ENCODE results near the gene DDA1. TPM values are rescaled to one million over a fixed set of nuclear protein-coding genes. Genes with fewer than 3 reads are reported as not detected.
"Not testable (repeated sequence)": the region's sequence is repeated elsewhere in the genome, so short reads cannot be mapped to it uniquely, and the experiment has no call there.

The DDA1 gene
- total and polyA plus RNA-seq, 7 experiments from 2014 or later: 19.7 to 41.9 (median 37.2) TPM

- ATAC-seq: no peak
These were observed 15.8 kb upstream of the DDA1 start for GRCh38 chr19:17293605-17294004.

DNA sequence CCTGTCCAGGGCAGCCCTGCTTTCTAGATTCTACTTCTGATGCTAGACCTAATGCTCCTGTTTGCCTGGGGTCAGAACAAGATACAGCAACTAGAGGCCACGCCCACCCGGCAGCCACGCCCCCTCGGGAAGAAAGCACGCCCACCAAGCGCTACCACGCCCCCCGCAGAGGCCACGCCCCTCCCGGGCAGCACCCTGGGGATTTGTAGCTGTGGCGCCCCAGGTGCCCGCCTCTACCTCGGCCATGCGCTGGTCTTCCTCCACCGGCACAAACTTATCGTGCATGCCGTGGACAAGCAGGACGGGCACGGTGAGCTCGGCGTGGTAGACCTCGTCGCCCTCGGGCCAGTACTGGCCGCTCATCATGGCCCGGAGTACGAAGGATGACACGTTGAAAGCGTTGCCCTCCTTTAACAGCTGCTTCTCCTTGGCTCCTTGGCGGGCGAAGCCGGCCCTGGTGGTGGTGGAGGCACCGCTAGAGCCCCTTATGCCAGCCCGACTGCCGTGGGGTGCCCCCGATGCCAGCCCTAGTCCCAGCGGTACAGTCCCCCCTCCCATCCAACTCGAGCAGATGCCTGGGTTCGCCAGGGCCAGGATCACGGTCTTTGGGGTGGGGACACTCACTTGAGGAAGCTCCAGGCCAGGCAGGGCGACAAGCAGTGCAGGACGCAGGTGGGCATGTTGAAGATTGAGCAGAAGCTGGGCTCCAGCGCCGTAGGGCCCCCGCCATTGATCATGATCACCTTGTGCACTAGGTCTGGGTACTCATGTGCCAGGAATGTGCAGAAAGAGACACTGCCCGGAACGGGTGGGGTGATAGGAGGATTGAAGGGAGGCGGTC lies 15.1 kb upstream of the DDA1 start:
- peaks cover 0 to 7% (median 5%) of the 10 kb centered on the region in 7 donors for H3K4me1 Mint-ChIP-seq
- intact Hi-C loops (cut with micrococcal nuclease): no loop called here
- ChIA-PET CTCF (interaction anchor here (0.6 to 5.4 kb wide), 3 partner anchors 27 to 220 kb away, joined by 3 to 31 read pairs (median 3); partner anchors contain the start of gene BABAM1), POLR2A (no interaction called here)
- ATAC-seq: no peak
- Histone ChIP-seq H3K27me3 (ENCODE audit: control insufficient read depth in 2 of 2, insufficient read depth in 2 of 2, low read length in 2 of 2) (no peaks in the 10 kb centered on the region), H3K4me1 (ENCODE audit: control insufficient read depth in 2 of 2, insufficient read depth in 2 of 2, low read length in 2 of 2) (peaks cover 0 to 5% of the 10 kb centered on the region in 2 donors), H3K4me3 (ENCODE audit: low read length) (no peak overlapping the region), H3K36me3 (ENCODE audit: control insufficient read depth in 2 of 3, insufficient read depth in 3 of 3, low read length in 3 of 3) (peaks cover 0 to 14% (median 0%) of the 10 kb centered on the region in 3 experiments), H3K27ac (ENCODE audit: low read depth, low read length) (no peak overlapping the region), H3K9me3 (ENCODE audit: control insufficient read depth in 2 of 3, low read length in 3 of 3) (no peaks in the 10 kb centered on the region)
- H3K27ac Mint-ChIP-seq: no peak overlapping the region
- peaks cover 0 to 11% (median 0%) of the 10 kb centered on the region in 5 donors for H3K36me3 Mint-ChIP-seq
- no peak overlapping the region for H3K4me3 Mint-ChIP-seq
- DNase-seq: peak in 4 of 9 donors; percentile 27 to 76 (median 38)
- H3K27me3 Mint-ChIP-seq: peaks cover 0 to 5% (median 0%) of the 10 kb centered on the region in 5 donors
- peaks cover 0 to 5% (median 0%) of the 10 kb centered on the region in 11 donors for H3K9me3 Mint-ChIP-seq

More at GRCh38 chr19:17293605-17294004, 15.8 kb upstream of the DDA1 start:
- Histone ChIP-seq H3K27ac (ENCODE audit: low read depth, low read length) (no peak overlapping the region), H3K9me3 (ENCODE audit: control insufficient read depth in 2 of 3, low read length in 3 of 3) (no peaks in the 10 kb centered on the region), H3K36me3 (ENCODE audit: control insufficient read depth in 2 of 3, insufficient read depth in 3 of 3, low read length in 3 of 3) (peaks cover 0 to 11% (median 0%) of the 10 kb centered on the region in 3 experiments), H3K27me3 (ENCODE audit: control insufficient read depth in 2 of 2, insufficient read depth in 2 of 2, low read length in 2 of 2) (no peaks in the 10 kb centered on the region), H3K4me3 (ENCODE audit: low read length) (no peak overlapping the region), H3K4me1 (ENCODE audit: control insufficient read depth in 2 of 2, insufficient read depth in 2 of 2, low read length in 2 of 2) (peaks cover 0 to 5% of the 10 kb centered on the region in 2 donors)
- intact Hi-C loops (cut with micrococcal nuclease): loop anchor here in 1 of 2 donors (1.0 kb wide), 1 partner anchor 177 kb away; the partner anchor contains the start of gene SLC27A1
- ChIA-PET POLR2A (interaction anchor here (0.7 to 2.1 kb wide), 5 partner anchors 9 to 42 kb away, joined by 3 to 18 read pairs (median 6); partner anchors contain the start of genes ABHD8, ANO8 and MRPL34), CTCF (interaction anchor here (0.9 to 5.4 kb wide), 10 partner anchors 12 to 171 kb away, joined by 3 to 31 read pairs (median 4); partner anchors contain the start of genes BABAM1, DDA1, MRPL34 and USHBP1)
- Mint-ChIP-seq H3K4me3 (no peak overlapping the region), H3K27ac (no peak overlapping the region), H3K36me3 (peaks cover 0 to 8% (median 0%) of the 10 kb centered on the region in 5 donors), H3K27me3 (peaks cover 0 to 5% (median 0%) of the 10 kb centered on the region in 5 donors), H3K4me1 (peaks cover 0 to 7% (median 5%) of the 10 kb centered on the region in 7 donors), H3K9me3 (peaks cover 0 to 5% (median 0%) of the 10 kb centered on the region in 11 donors)
- DNase-seq: no peak

- H3K4me3 Mint-ChIP-seq; H3K9me3 ChIP-seq (ENCODE audit: control insufficient read depth in 2 of 3, low read length in 3 of 3); H3K27me3 Mint-ChIP-seq; H3K27me3 ChIP-seq (ENCODE audit: control insufficient read depth in 2 of 2, insufficient read depth in 2 of 2, low read length in 2 of 2); H3K9me3 Mint-ChIP-seq; POLR2A ChIA-PET; H3K27ac Mint-ChIP-seq; H3K4me3 ChIP-seq (ENCODE audit: low read length); ATAC-seq; intact Hi-C loops (cut with micrococcal nuclease); DNase-seq; H3K27ac ChIP-seq (ENCODE audit: low read depth, low read length); H3K4me1 ChIP-seq (ENCODE audit: control insufficient read depth in 2 of 2, insufficient read depth in 2 of 2, low read length in 2 of 2); H3K4me1 Mint-ChIP-seq: not testable (repeated sequence)
- H3K36me3 Mint-ChIP-seq: peaks cover 0 to 11% (median 0%) of the 10 kb centered on the region in 5 donors
- H3K36me3 ChIP-seq (ENCODE audit: control insufficient read depth in 2 of 3, insufficient read depth in 3 of 3, low read length in 3 of 3): peaks cover 0 to 14% (median 0%) of the 10 kb centered on the region in 3 experiments
- CTCF ChIA-PET: interaction anchor here (0.5 to 5.4 kb wide), 2 partner anchors 90 to 143 kb away, joined by 6 to 31 read pairs; no protein-coding TSS in a partner anchor
These were observed 13.8 kb upstream of the DDA1 start for GRCh38 chr19:17295551-17295950.

DNA sequence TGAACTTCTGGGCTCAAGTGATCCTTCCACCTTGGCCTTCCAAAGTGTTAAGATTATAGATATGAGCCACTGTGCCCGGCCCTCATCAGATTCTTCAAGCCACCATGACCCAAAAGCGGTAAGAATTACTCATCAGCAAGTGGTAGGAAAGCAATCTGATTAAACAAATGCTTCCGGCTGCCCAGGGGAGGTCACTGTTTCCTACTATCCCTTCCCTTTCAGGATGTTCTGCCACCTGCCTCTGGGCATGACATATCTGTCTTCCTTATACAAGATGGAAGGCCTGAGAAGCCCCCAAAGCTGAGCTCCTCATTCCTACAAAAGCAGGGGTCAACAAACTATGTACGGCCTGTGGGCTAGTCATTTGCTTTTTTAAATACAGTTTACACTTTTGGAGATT lies 13.1 kb upstream of the DDA1 start:
- H3K27ac ChIP-seq (ENCODE audit: low read depth, low read length): no peak overlapping the region
- intact Hi-C loops (cut with micrococcal nuclease): no loop called here
- peaks cover 0 to 5% of the 10 kb centered on the region in 2 donors for H3K4me1 ChIP-seq (ENCODE audit: control insufficient read depth in 2 of 2, insufficient read depth in 2 of 2, low read length in 2 of 2)
- H3K9me3 ChIP-seq (ENCODE audit: control insufficient read depth in 2 of 3, low read length in 3 of 3): no peaks in the 10 kb centered on the region
- DNase-seq (no peak), ATAC-seq (no peak)
- H3K27me3 ChIP-seq (ENCODE audit: control insufficient read depth in 2 of 2, insufficient read depth in 2 of 2, low read length in 2 of 2): no peaks in the 10 kb centered on the region
- CTCF ChIA-PET: interaction anchor here (0.5 to 5.4 kb wide), 3 partner anchors 90 to 228 kb away, joined by 3 to 31 read pairs (median 6); no protein-coding TSS in a partner anchor
- Mint-ChIP-seq H3K27me3 (no peaks in the 10 kb centered on the region), H3K27ac (no peak overlapping the region), H3K9me3 (peaks cover 0 to 5% (median 0%) of the 10 kb centered on the region in 11 donors), H3K4me3 (no peak overlapping the region), H3K4me1 (peaks cover under 1 to 7% (median 5%) of the 10 kb centered on the region in 7 donors), H3K36me3 (peaks cover 0 to 11% (median 0%) of the 10 kb centered on the region in 5 donors)
- no peak overlapping the region for H3K4me3 ChIP-seq (ENCODE audit: low read length)
- POLR2A ChIA-PET: interaction anchor here (2.1 kb wide), 1 partner anchor 13 kb away, joined by 7 read pairs; the partner anchor contains the start of gene DDA1
- H3K36me3 ChIP-seq (ENCODE audit: control insufficient read depth in 2 of 3, insufficient read depth in 3 of 3, low read length in 3 of 3): peaks cover 0 to 14% (median 0%) of the 10 kb centered on the region in 3 experiments

- Mint-ChIP-seq H3K4me1 (peaks cover 6 to 11% (median 8%) of the 10 kb centered on the region in 7 donors), H3K9me3 (peaks cover 0 to 5% (median 0%) of the 10 kb centered on the region in 11 donors), H3K4me3 (no peak overlapping the region), H3K27me3 (no peaks in the 10 kb centered on the region), H3K36me3 (peaks cover 0 to 11% (median 0%) of the 10 kb centered on the region in 5 donors), H3K27ac (no peak overlapping the region)
- Histone ChIP-seq H3K4me3 (ENCODE audit: low read length) (no peak overlapping the region), H3K27me3 (ENCODE audit: control insufficient read depth in 2 of 2, insufficient read depth in 2 of 2, low read length in 2 of 2) (no peaks in the 10 kb centered on the region), H3K36me3 (ENCODE audit: control insufficient read depth in 2 of 3, insufficient read depth in 3 of 3, low read length in 3 of 3) (peaks cover 0 to 14% (median 0%) of the 10 kb centered on the region in 3 experiments), H3K27ac (ENCODE audit: low read depth, low read length) (no peak overlapping the region), H3K4me1 (ENCODE audit: control insufficient read depth in 2 of 2, insufficient read depth in 2 of 2, low read length in 2 of 2) (peaks cover 0 to 5% of the 10 kb centered on the region in 2 donors), H3K9me3 (ENCODE audit: control insufficient read depth in 2 of 3, low read length in 3 of 3) (no peaks in the 10 kb centered on the region)
- ChIA-PET CTCF (interaction anchor here (0.5 to 0.6 kb wide), 3 partner anchors 8 to 108 kb away, joined by 3 to 5 read pairs (median 3); no protein-coding TSS in a partner anchor), POLR2A (interaction anchor here (2.1 kb wide), 1 partner anchor 12 kb away, joined by 7 read pairs; the partner anchor contains the start of gene DDA1)
- intact Hi-C loops (cut with micrococcal nuclease): no loop called here
- no peak for DNase-seq
- ATAC-seq: no peak
These were observed 12.4 kb upstream of the DDA1 start for GRCh38 chr19:17296976-17297375.

GRCh38 chr19:17300992-17301619 lies 8.3 kb upstream of the DDA1 start:
- intact Hi-C loops (cut with micrococcal nuclease): loop anchor here (10.0 kb wide), 2 partner anchors 806 to 1224 kb away; partner anchors contain the start of genes C19orf44 (in 1 of the 2), CALR3 (in 1 of the 2) and ELL (in 1 of the 2)
- DNase-seq: no peak

More at GRCh38 chr19:17300992-17301619, 8.3 kb upstream of the DDA1 start:
- Mint-ChIP-seq H3K4me3 (peak overlapping the region in 1 of 10 donors; percentile 84), H3K27ac (no peak overlapping the region), H3K4me1 (peaks cover 12 to 33% (median 30%) of the 10 kb centered on the region in 7 donors), H3K9me3 (peaks cover 0 to 5% (median 0%) of the 10 kb centered on the region in 11 donors), H3K36me3 (peaks cover 0 to 11% (median 0%) of the 10 kb centered on the region in 5 donors), H3K27me3 (no peaks in the 10 kb centered on the region)
- Histone ChIP-seq H3K4me3 (ENCODE audit: low read length) (no peak overlapping the region), H3K4me1 (ENCODE audit: control insufficient read depth in 2 of 2, insufficient read depth in 2 of 2, low read length in 2 of 2) (peaks cover 7 to 14% of the 10 kb centered on the region in 2 donors), H3K9me3 (ENCODE audit: control insufficient read depth in 2 of 3, low read length in 3 of 3) (no peaks in the 10 kb centered on the region), H3K36me3 (ENCODE audit: control insufficient read depth in 2 of 3, insufficient read depth in 3 of 3, low read length in 3 of 3) (peaks cover 0 to 12% (median 0%) of the 10 kb centered on the region in 3 experiments), H3K27ac (ENCODE audit: low read depth, low read length) (no peak overlapping the region), H3K27me3 (ENCODE audit: control insufficient read depth in 2 of 2, insufficient read depth in 2 of 2, low read length in 2 of 2) (no peaks in the 10 kb centered on the region)
- CTCF ChIA-PET: no interaction called here
- no peak for ATAC-seq
- POLR2A ChIA-PET: interaction anchor here (0.6 kb wide), 1 partner anchor 406 kb away, joined by 3 read pairs; no protein-coding TSS in a partner anchor

Data from naive thymus-derived CD4-positive, alpha-beta T cell (primary cell).